Stimulated activated CD8-positive, alpha-beta memory T cell treated with anti-CD3 and anti-CD28 coated beads, Interleukin-12 subunit alpha, Interleukin-12 subunit beta, amount 100 ng/mL, for 24 hours (primary cell): Measurements from ENCODE around the gene SERPINA3.

Source experiments
- DNase-seq: peaks from one replicate; pipeline ENCODE4 v3.0.0-alpha.2; 2020; ENCODE audit errors: extremely low read depth

The SERPINA3 gene

DNA sequence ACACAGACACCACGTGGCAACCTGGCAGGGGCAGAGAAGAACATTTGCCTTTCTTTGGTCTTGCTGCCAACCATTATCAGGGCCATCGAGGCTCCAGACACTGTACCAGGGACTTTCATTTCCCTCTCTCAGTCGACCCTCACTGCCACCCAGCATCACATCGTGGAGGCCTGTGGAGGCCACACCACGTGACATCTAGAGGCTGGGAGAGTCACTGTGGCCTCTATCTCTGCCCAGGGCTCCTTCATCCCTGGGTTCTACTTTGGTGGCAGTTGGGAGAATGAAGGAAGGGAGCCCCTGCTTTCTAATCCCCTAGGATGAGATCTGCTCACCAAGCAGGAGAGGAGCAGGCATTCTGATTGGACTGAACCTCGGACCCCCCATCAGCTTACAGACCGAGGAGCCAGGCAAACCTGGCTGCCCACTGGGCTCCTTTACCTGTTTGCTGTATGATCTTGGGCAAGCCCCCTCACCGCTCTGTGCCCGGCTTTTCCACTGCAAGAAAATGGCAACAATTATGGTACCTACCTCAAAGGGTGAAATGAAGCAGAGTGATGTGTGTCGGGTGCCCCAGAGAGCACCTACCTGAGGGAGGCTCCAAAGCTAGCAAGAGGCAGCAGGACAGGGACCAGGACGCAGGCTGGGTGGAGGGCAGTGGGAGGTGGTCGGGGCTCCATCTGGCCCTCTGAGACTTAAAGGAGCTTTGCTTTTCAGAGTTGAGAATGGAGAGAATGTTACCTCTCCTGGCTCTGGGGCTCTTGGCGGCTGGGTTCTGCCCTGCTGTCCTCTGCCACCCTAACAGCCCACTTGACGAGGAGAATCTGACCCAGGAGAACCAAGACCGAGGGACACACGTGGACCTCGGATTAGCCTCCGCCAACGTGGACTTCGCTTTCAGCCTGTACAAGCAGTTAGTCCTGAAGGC is 1.8 kb downstream of the SERPINA3 start:
- no peak for DNase-seq

DNA sequence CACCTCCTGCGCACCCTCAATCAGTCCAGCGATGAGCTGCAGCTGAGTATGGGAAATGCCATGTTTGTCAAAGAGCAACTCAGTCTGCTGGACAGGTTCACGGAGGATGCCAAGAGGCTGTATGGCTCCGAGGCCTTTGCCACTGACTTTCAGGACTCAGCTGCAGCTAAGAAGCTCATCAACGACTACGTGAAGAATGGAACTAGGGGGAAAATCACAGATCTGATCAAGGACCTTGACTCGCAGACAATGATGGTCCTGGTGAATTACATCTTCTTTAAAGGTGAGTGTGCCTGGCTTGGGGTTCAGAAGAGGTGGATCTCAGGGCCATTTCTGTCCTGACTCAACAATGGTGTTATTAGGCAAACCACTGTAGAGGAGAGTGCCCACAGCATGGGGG is 2.6 kb downstream of the SERPINA3 start:
- DNase-seq = no peak

DNA sequence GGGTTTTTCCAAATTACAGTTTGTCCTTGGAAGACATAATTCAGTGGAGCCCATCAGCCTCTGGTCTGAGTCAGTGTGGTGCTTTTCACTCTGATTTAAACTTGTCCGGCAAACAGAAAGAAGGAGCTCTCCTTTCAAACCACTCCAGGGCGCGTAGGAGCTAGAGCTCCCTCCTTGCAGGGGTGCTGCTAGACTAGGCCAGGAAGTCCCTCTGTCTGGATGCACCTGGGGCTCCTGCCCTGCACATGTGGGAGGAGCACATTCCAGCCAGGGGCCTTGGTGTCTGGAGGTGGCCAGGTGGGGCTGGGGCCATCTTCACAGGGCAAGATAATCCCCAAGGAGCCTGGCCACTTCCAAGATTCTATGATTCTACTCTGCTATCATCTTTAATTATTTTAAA is 3.1 kb downstream of the SERPINA3 start:
- DNase-seq = no peak

DNA sequence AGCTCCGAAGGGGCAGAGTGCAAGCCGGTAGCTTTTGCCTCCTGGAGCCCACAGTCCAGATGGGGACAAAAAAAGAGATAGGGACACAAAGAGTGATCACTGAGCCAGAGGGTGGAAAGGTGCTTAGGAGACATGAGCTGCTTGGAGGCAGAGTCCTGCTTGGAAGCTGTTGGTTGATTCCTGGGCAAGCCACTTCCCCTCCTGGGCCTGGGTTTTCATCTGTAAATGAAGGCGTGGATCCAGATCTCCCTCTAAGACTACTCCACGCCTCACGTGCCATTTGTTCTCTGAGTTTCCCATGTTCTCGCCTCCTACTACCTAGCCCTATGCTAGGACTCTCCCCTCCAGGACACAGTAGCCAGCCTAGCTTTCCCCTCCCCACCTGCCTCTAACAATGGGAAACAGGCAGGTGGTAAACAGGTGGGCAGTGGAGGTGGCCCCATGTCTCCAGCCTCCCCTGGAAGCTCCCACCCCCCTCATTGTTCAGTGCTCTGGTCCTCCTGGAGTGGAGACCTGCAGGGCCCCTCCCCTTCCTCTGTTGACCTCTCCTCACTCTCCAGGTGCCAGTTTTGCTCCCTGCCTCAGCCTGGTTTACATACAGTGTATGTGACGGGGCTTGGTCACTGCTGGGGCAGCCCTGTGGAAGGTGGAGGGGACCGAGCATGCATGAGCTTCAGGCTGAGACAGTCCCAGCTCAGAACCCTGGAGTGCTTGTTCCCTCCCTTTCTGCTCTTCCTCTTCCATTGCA is 3.8 kb downstream of the SERPINA3 start:
- no peak for DNase-seq

DNA sequence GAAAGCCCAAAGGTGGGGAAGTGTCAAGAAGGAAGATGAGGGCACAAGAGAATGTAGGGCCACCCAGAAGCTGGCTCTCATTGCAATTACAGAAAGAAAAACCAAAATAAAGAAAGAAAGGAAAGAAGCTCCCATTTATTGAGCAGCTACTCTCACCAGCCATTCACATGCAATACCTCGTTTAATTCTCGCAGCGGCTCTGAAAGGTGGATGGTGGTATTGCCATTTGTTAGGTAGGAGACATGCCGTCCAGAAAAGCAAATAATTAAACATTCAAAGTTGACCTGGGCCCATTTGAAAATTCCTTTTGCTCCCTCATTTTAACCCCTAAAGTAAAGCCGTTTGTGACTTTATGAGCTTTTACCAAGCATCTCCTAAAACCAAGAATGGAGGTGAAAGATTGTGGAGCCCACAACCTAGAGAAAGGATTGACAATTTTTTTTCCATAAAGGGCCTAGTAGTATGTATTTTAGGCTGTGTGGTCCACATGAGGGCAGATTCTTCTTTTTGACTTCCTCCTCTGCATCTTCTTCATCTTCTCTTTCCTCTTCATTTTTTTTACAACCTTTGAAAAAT is 5.3 kb downstream of the SERPINA3 start:
- no peak for DNase-seq

DNA sequence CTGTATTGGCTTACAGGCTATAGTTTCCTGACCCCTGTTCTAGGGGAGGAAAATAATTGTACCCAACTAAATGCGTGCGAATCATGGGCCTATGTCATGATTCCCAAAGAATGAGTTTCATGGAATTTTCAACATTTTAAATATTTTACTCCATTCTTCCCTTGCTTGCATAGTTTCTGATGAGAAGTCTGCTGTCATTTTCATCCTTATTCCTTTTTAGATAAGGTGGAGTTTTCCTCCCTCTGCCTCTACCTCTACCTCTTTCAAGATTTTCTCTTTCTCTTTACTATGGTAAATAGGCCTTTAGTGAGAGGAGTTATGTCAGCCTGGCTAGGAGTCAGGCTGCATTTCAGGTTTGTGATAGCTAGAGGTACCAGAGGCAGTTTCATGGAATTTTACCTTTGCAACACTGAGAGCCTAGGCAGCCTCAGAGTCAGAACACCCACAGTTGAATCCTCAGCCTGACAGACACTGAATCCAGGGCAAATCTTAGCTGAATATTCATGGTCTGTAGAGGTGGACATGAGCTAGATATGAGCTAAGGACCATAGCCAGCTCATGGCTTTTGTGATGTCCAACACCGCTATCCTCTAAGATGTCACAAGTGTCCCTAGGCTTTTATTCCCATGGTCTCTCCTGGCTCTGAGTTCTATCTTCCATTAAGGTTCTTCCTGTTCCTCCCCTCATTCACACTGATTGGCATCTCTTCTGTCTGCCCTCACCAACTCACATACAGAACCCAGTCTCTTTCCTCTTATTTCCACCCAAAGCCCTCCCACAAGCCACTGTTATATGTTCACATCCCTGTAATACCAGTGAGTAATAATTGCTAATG is 6.0 kb downstream of the SERPINA3 start:
- DNase-seq = no peak

DNA sequence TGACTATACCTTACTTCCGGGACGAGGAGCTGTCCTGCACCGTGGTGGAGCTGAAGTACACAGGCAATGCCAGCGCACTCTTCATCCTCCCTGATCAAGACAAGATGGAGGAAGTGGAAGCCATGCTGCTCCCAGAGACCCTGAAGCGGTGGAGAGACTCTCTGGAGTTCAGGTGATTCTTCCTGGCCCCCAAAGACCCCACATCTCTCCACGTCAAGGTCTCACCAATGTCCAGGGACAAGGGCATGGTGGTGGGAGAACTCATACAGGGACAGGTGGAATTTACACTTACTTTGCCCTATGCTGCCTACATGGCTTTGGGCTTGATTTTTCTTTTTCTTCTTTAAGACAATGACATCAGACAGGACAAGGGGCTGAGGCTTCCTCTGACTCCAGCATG is 7.1 kb downstream of the SERPINA3 start:
- no peak for DNase-seq

DNA sequence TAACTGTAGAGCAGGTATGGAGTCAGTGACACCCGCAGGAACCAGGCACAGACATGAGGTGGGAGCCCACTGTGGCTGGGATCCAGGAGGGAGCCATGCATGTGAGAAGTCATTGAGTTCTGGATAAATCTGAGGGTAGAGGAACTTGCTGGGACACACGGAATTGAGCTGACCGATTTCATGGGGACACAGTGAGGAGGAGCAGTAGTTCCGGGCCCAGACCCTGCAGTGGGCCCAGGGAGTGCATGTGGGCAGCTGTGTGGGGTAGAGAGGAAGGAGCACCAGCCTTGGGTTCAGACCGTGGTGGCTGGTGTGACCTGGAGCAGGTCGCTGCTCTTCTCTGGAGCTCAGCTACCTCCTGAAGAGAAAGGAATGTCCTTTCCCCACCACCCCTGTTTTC is 8.4 kb downstream of the SERPINA3 start:
- no peak for DNase-seq

DNA sequence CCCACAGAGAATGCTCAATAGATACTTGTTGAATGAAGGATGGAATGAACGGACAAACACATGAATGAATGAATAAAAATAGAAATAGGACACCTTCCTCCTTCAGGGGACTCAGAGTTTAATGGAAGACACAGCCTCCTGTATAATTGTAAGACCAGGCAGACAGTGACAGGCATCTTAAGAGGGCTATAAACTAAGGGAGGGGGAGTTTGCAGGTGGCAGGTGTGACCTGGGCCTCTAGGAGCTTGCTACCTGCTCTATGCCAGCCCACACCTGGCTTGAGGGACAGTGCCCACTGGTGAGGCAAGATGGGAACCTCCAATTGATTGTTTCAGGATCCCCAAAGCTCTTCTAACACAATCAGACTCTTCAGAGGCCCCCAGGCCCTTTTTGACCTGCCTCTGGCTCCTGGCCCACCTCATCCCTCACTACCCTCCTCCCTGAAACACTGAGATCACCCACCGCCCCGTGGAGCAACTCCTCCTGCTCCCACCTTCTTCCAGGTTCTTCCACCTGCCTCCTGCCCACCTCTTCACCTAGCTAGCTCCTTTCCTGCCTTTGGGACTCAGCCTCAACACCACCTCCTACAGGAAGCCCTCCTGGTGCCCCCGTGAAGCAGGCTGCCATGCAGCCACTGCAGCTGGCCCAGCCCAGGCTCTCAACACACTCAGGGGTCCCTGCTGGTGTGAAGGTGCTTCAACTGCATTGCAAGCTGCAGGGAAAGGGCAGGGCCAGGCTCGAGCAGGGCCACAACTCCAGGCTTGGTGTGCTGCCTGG is 9.4 kb downstream of the SERPINA3 start:
- DNase-seq = no peak

DNA sequence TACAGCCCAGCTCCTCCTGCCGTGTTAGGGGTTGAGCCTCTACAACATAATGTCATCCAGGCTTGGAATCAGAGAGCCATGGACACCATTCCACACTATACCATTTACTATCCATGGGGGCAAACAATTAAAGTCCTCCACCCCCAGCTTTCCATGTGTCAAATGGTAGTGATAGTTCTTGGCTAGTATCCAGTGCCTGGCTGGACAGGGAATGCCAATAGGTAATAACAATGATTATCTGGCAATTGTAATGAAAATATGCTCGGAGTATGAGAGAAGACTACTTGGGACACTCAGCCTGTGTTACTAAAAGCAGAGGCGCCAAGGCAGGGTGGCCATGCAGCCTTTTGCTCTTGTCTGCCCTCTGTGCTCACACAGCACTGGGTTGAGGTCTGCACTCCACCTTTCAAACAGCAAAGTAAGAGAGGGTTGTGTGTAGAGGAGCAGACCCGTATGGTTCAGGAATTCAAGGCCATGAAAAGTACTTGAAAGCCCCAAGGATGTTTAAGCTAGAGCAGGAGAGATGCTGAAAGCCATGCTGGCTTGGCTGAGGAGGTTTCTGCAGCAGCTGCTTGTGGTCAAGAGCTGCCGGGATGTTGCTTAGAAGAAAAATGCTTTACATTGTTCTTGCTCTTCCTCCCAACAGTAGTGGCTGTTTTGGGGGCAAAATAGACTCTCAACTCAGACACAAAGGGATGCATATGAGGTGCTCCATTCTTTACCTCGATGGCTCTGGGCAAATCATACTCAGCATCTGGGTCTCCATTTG is 10.6 kb downstream of the SERPINA3 start:
- no peak for DNase-seq

DNA sequence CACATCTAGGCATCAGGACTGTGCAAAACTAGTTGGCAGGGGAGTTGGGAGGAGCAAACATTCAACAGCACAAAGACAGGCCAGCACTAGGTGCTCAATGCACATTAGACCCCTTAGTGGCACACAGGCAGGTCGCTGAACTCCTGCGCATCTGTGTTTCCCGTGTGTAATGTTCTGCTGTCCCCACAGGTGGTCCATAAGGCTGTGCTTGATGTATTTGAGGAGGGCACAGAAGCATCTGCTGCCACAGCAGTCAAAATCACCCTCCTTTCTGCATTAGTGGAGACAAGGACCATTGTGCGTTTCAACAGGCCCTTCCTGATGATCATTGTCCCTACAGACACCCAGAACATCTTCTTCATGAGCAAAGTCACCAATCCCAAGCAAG is 11.2 kb downstream of the SERPINA3 start:
- DNase-seq = no peak

DNA sequence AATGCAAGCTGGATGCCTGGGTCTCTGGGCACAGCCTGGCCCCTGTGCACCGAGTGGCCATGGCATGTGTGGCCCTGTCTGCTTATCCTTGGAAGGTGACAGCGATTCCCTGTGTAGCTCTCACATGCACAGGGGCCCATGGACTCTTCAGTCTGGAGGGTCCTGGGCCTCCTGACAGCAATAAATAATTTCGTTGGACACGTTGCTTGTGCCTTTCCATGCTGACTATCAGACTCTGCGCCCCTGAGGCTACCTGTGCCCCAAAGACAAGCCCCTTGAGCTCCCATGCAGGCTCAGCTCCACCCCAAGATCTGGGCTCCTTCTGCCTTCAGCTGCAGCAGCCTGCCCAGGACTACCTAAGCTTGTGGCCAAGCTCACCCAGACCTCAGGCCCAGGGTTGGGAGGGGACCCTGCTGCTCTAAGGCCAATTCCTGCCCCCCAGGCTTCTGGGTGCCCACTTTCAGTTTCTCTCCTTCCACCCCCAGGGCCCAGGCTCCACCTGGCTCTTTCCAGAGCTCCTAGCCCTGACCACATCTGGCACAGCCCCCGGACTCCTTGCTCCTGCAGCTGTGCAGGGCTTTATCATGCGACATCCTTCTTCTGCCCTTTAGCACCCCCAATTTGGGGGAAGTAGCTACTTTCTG is 11.8 kb downstream of the SERPINA3 start:
- no peak for DNase-seq

DNA sequence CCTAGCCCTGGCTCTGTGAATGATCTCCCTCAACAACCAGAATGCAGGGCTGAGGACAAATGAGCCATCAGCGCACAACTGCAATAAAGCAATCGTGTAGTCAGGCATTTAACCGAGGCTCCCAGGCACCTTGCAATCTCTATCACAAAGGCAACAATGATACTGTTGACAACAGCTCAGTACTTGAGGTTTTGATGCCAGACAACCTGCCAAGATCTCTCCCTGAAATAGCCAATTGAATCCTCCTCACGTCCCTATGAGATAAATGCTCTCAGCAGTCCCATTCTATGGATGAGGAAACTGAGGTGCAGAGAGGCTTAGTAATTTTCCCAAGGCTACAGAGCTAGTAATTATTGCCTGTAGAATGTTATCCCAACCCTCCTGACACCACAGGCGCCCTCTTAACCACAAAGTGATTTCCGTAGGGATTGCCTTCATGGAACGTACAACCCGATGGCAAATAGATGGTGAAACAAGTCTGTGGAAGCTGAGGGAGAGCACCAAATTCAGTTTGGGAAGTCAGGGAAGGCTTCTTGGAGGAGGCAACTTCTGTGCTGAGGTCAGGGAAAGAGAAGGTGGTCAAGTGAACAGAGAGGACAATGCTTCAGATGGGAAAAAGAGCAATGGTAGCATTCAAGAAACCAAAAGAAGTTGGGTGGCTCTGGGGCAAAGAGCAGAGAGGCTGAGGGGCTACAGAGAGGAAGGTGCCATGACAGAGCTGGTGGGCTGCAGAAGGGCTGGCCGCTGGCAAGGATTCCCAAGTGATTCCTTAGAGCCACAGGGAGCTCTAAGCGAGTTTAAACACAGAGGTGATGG is 12.6 kb downstream of the SERPINA3 start:
- no peak for DNase-seq

DNA sequence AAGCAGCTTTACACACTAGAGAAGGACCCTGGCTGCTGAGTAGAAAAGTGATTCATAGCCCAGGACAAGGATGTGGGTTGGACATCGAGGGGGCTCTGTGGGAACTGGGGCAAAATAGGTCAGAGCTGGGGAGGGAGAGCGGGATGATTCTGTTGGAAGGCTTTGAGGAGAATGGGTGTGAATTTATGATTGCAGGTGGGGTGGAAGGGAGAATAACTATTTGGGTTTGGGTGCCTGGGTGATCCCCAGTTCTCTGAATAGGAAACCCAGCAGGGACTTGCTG is 13.1 kb downstream of the SERPINA3 start:
- no peak for DNase-seq

DNA sequence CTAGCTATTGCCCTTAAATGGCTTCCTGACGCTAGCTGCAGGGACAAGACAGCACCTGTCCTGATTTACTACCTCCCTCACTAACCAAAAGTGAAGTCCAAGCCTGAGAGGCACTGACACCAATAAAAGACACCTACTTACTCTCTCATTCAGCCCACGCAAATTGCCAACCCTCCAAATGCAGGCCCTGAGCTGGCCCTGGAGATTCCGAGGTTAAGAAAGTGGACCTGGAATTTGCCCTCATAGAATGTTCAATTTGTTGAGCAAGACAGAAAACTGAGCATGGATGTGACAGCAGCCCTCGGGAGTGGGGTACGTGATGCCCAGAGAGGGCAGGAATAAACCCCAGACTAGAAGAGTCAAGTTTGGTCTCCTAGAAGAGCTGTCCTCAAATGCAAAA is 16.4 kb downstream of the SERPINA3 start:
- no peak for DNase-seq

DNA sequence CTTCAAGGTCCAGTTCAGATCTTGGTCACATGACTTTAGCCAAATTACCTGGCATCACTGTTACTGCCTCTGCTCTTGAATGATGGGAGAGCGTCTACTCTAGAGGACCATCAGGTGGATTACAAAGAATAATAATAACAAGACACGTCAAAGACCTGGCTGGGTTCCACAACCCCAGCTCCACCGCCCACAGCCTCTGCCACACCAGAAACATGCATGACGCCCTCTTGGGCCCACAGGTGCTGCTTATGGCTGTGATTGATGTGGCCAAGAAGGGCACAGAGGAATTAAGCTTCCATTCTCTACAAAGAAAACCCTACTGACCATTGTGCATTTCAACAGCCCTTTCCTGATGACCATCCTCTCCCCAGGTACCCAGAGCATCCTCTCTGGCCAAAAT is 18.2 kb downstream of the SERPINA3 start:
- DNase-seq = no peak

DNA sequence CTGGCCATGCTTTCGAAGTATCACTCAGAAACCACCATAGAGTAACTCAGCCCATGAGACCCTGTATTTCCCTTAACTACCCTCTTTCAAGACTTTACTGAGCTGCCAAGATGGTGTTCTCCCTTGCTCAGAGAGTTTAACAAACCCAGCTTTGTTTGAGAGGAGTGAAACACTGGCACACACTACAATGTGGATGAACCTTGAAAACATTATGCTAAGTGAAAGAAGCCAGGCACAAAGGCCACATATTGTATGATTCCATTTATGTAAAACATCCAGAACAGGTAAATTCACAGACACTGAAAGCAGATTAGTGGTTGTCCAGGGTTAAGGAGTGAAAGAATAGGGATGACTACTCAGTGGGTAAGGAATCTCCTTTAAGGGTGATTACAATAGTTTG is 18.9 kb downstream of the SERPINA3 start:
- no peak for DNase-seq

DNA sequence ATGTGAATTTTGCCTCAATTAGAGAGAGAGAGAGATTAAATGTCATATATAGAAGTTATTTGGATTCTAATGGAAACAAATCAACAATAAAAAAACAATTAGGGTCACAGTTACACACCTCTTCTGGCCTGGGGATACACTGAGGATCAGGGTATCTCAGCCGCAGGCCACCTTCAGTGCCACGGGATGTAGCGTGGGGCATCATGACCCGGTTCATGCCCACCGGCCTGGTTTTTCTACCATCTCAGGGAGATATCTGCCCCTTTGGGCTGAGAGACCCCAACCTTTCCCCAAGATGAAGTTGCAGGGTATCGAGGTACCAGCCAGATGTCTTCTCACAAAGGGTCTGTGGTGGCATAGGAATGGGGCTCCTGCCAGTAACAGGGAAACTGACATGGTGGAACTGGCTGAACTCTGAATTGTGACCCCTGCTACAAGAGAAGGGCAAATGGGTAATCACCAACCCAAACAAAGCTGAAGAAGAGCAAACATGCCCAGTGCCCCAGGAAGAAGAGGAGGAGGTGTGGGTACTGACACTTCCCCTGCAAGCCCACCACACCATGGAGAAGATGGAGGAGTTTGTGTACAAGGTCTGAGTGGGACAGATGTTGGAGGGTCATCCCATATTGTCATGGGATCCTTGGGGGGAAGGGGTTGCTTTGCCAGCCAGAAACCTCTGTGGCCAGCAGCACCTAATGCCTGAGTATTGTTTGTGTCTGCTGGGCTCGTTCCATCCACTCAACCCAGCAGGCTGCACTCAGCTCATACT is 19.5 kb downstream of the SERPINA3 start:
- DNase-seq = no peak

DNA sequence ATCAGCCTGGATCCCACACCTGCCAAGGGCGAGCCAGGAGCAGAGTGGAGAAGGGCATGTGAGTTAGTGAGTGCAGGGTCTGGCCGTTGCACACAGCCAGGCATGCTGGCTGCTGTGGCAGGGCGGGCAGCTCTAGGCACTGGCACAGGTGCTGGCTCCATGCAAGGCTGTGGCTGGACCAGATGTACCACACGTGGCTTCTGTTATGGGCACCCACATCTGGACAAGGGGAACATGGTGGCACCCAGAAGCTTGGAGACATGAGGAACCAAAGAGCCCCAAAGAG is 20.1 kb downstream of the SERPINA3 start:
- no peak for DNase-seq
